Astrocyte (in vitro differentiated cells and primary cell): ENCODE data around the gene LRP10. TPM values are rescaled to one million over a fixed set of nuclear protein-coding genes. Genes with fewer than 3 reads are reported as not detected.

ENCODE experiments used
- DNase-seq: peaks from one replicate; pipeline ENCODE4 v3.0.0-alpha.2; 2010; ENCODE audit warnings: low read depth
- FAIRE-seq: peaks from 2 replicates; lab custom pipeline; 2011; peaks lifted over from hg19 to GRCh38; lab: Jason Lieb, UNC
- H2AFZ ChIP-seq: 2 replicates; pipeline ENCODE4 v1.6.0; 2012; ENCODE audit warnings: low read depth, low read length, inconsistent platforms
- H3K27ac ChIP-seq: 2 replicates; pipeline ENCODE4 v1.5.1; 2011; ENCODE audit warnings: low read depth, low read length, inconsistent platforms
- H3K27me3 ChIP-seq: 2 replicates; pipeline ENCODE4 v1.6.0; 2011; ENCODE audit warnings: low read length, inconsistent platforms; ENCODE audit not compliant: insufficient read depth
- H3K36me3 ChIP-seq: 2 replicates; pipeline ENCODE4 v1.5.1; 2011; ENCODE audit warnings: low read length, inconsistent platforms; ENCODE audit not compliant: insufficient read depth
- H3K4me1 ChIP-seq: 2 replicates; pipeline ENCODE4 v1.5.1; 2011; ENCODE audit warnings: low read length, inconsistent platforms; ENCODE audit not compliant: insufficient read depth
- H3K4me2 ChIP-seq: 2 replicates; pipeline ENCODE4 v1.6.0; 2012; ENCODE audit warnings: low read length, inconsistent platforms
- H3K4me3 ChIP-seq: 2 replicates; pipeline ENCODE4 v1.5.1; 2011; ENCODE audit warnings: low read depth, mild to moderate bottlenecking, low read length, inconsistent platforms; ENCODE audit not compliant: insufficient read depth
- H3K79me2 ChIP-seq: 2 replicates; pipeline ENCODE4 v1.6.0; 2012; ENCODE audit warnings: mild to moderate bottlenecking, low read length, inconsistent platforms; ENCODE audit not compliant: insufficient read depth
- H3K9ac ChIP-seq: 2 replicates; pipeline ENCODE4 v1.6.0; 2012; ENCODE audit warnings: mild to moderate bottlenecking, low read length, inconsistent platforms
- H3K9me3 ChIP-seq: 2 replicates; pipeline ENCODE4 v1.5.1; 2012; ENCODE audit warnings: low read depth, mild to moderate bottlenecking, low read length, inconsistent platforms; ENCODE audit not compliant: insufficient read depth
- H4K20me1 ChIP-seq: 2 replicates; pipeline ENCODE4 v1.6.0; 2012; ENCODE audit warnings: low read length, inconsistent platforms; ENCODE audit not compliant: insufficient read depth
- H3K27ac Mint-ChIP-seq: one replicate; pipeline ENCODE4 v1.8.0; 2021; ENCODE audit warnings: mild to moderate bottlenecking, mixed read lengths; ENCODE audit not compliant: unreplicated experiment
- H3K27me3 Mint-ChIP-seq: one replicate; pipeline ENCODE4 v1.8.0; 2021; ENCODE audit warnings: low read depth, mixed read lengths; ENCODE audit not compliant: unreplicated experiment
- H3K36me3 Mint-ChIP-seq: one replicate; pipeline ENCODE4 v1.8.0; 2021; ENCODE audit warnings: low read depth, mixed read lengths; ENCODE audit not compliant: unreplicated experiment
- H3K4me1 Mint-ChIP-seq: one replicate; pipeline ENCODE4 v1.8.0; 2021; ENCODE audit warnings: low read depth, mixed read lengths; ENCODE audit not compliant: unreplicated experiment
- H3K4me3 Mint-ChIP-seq: one replicate; pipeline ENCODE4 v1.8.0; 2021; ENCODE audit warnings: mild to moderate bottlenecking, moderate library complexity, mixed read lengths; ENCODE audit not compliant: unreplicated experiment
- H3K9me3 Mint-ChIP-seq: one replicate; pipeline ENCODE4 v1.8.0; 2021; ENCODE audit warnings: mild to moderate bottlenecking, mixed read lengths; ENCODE audit not compliant: unreplicated experiment
- EZH2 ChIP-seq: IDR thresholded peaks from 2 replicates; pipeline ENCODE4 v1.6.1; 2012; ENCODE audit warnings: mild to moderate bottlenecking, low read length, inconsistent platforms; ENCODE audit not compliant: insufficient read depth
- total RNA-seq: library from RNA; stranded (reverse); gene quantifications from 2 replicates; pipeline ENCODE4 v1.2.1, GENCODE V29; 2021
- TF ChIP-seq, protein P1 (sequence below): IDR thresholded peaks from 2 replicates; pipeline ENCODE4 v1.5.1; 2011; ENCODE audit warnings: low read depth, mild to moderate bottlenecking, inconsistent platforms, low read length, moderate library complexity; ENCODE audit not compliant: insufficient read depth

LRP10 gene
- total RNA-seq, 1 donor from 2014 or later = 142 TPM

DNA sequence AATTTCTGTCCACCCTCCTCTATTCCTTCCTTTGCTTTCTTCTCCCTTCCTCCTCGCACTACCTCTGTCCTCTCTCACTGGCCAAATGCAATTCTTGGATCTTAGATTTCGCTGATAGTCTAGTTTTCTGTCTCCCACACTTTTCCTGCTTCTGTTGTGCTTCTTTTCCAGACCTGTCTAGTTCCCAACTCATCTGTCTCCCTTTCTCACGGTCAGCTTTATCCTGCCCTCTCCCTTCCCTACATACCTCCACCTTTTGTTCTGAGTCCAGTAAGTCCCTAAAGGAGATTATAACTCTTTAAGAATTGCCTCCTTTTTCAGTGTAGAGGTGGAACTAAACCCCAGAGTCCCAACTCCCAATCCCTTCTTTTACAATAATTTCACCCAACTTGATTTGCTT is 36.0 kb upstream of the LRP10 start:
- peaks cover 27% of the 10 kb centered on the region for H3K4me1 Mint-ChIP-seq
- Histone ChIP-seq H3K9me3 (no peaks in the 10 kb centered on the region), H3K79me2 (peaks cover 64% of the 10 kb centered on the region), H3K27ac (peak overlapping the region; percentile 6), H2AFZ (no peak overlapping the region), H3K9ac (peak overlapping the region; percentile 99), H3K4me2 (peak overlapping the region; percentile 90), H3K27me3 (no peaks in the 10 kb centered on the region), H3K4me1 (peaks cover 19% of the 10 kb centered on the region), H3K36me3 (peaks cover 28% of the 10 kb centered on the region), H3K4me3 (no peak overlapping the region), H4K20me1 (peaks cover 17% of the 10 kb centered on the region)
- peaks cover 19% of the 10 kb centered on the region for H3K36me3 Mint-ChIP-seq
- DNase-seq (no peak), FAIRE-seq (no peak)
- no peaks in the 10 kb centered on the region for H3K9me3 Mint-ChIP-seq
- peak overlapping the region; percentile 100 for H3K4me3 Mint-ChIP-seq
- H3K27me3 Mint-ChIP-seq = no peaks in the 10 kb centered on the region
- TF ChIP-seq, protein P1, sequence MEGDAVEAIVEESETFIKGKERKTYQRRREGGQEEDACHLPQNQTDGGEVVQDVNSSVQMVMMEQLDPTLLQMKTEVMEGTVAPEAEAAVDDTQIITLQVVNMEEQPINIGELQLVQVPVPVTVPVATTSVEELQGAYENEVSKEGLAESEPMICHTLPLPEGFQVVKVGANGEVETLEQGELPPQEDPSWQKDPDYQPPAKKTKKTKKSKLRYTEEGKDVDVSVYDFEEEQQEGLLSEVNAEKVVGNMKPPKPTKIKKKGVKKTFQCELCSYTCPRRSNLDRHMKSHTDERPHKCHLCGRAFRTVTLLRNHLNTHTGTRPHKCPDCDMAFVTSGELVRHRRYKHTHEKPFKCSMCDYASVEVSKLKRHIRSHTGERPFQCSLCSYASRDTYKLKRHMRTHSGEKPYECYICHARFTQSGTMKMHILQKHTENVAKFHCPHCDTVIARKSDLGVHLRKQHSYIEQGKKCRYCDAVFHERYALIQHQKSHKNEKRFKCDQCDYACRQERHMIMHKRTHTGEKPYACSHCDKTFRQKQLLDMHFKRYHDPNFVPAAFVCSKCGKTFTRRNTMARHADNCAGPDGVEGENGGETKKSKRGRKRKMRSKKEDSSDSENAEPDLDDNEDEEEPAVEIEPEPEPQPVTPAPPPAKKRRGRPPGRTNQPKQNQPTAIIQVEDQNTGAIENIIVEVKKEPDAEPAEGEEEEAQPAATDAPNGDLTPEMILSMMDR = no peak
- H3K27ac Mint-ChIP-seq = peak overlapping the region; percentile 98

DNA sequence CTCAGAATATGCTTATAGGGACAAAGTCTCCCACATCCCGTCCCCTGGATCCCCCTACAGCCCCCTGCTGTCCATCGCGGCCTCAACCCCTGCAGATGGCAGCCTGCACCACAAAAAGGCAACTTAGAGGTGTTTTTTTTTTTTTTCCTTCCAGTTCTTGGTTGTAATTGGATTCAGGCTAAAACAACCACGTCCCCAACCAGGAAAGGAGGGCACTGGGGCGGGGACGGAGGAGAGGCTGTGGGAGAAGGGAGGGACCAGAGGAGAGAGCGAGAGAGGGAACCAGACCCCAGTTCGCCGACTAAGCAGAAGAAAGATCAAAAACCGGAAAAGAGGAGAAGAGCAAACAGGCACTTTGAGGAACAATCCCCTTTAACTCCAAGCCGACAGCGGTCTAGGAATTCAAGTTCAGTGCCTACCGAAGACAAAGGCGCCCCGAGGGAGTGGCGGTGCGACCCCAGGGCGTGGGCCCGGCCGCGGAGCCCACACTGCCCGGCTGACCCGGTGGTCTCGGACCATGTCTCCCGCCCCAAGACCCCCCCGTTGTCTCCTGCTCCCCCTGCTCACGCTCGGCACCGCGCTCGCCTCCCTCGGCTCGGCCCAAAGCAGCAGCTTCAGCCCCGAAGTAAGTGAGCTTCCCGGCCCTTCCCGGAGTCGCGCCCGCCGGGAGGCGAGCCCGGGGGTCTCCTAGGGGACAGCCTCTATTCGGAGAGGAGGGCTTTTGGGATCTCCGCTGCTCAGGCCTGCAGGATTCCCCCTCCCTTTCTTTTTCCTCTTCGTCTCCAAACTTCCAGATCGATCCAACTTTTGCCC is 35.0 kb upstream of the LRP10 start, which contains the start of gene MMP14:
TSS of gene MMP14 (plus strand) at position 285 of the 813 bp plus-strand sequence. CDS start at position 518, 233 bp downstream.
- Histone ChIP-seq H3K4me2 (peak within 1 kb of the TSS; percentile 90), H3K4me3 (peak within 1 kb of the TSS; percentile 93), H3K79me2 (peaks cover 64% of the 10 kb centered on the region), H3K36me3 (peaks cover 32% of the 10 kb centered on the region), H2AFZ (no peak within 1 kb of the TSS), H3K9ac (peak within 1 kb of the TSS; percentile 99), H3K4me1 (peaks cover 16% of the 10 kb centered on the region), H3K27me3 (no peaks in the 10 kb centered on the region), H3K27ac (peak within 1 kb of the TSS; percentile 92), H3K9me3 (no peaks in the 10 kb centered on the region), H4K20me1 (peaks cover 26% of the 10 kb centered on the region)
- peaks cover 21% of the 10 kb centered on the region for H3K4me1 Mint-ChIP-seq
- no peaks in the 10 kb centered on the region for H3K9me3 Mint-ChIP-seq
- H3K27me3 Mint-ChIP-seq = no peaks in the 10 kb centered on the region
- H3K27ac Mint-ChIP-seq = peak within 1 kb of the TSS; percentile 98
- FAIRE-seq (no peak), DNase-seq (peak; percentile 81)
- H3K36me3 Mint-ChIP-seq = peaks cover 21% of the 10 kb centered on the region
- H3K4me3 Mint-ChIP-seq = peak within 1 kb of the TSS; percentile 100
- no peak for TF ChIP-seq EZH2
- TF ChIP-seq, protein P1 = peak; percentile 33
